GM23338 (cell line): ENCODE measurements around the gene CFAP97. TPM values are rescaled to one million over a fixed set of nuclear protein-coding genes. Genes with fewer than 3 reads are reported as not detected.

Experiments used
- ATAC-seq: fragments of 200-7000 bp; cut with Tn5 transposase; 3 replicates; pipeline ENCODE4 v1.9.1; 2020
- DNase-seq: peaks from one replicate; pipeline ENCODE4 v3.0.0-alpha.2; 2015; ENCODE audit warnings: low spot score
- H2AFZ ChIP-seq: fragments of 200-600 bp; sonication (generic); 2 replicates; pipeline ENCODE4 v1.8.0; 2016; ENCODE audit warnings: antibody characterized with exemption, mild to moderate bottlenecking, moderate library complexity
- H3F3A ChIP-seq: fragments of 200-600 bp; sonication (generic); replicated peaks from 2 replicates; pipeline ENCODE4 v1.8.0; 2017; ENCODE audit warnings: antibody characterized with exemption, mixed run types, low read depth
- H3K27ac ChIP-seq: fragments of 200-600 bp; sonication (generic); 2 replicates; pipeline ENCODE4 v1.6.1; 2016; ENCODE audit warnings: low read depth
- H3K27me3 ChIP-seq: fragments of 200-600 bp; sonication (generic); 2 replicates; pipeline ENCODE4 v1.8.0; 2016; ENCODE audit warnings: mild to moderate bottlenecking, mixed run types, moderate library complexity; ENCODE audit not compliant: insufficient read depth
- H3K36me3 ChIP-seq: fragments of 200-600 bp; sonication (generic); 2 replicates; pipeline ENCODE4 v1.8.0; 2016; ENCODE audit warnings: mild to moderate bottlenecking; ENCODE audit not compliant: insufficient read depth
- H3K4me1 ChIP-seq: fragments of 200-600 bp; sonication (generic); 2 replicates; pipeline ENCODE4 v1.8.0; 2016; ENCODE audit warnings: mild to moderate bottlenecking, moderate library complexity; ENCODE audit not compliant: insufficient read depth
- H3K4me2 ChIP-seq: fragments of 200-600 bp; sonication (generic); 2 replicates; pipeline ENCODE4 v1.7.1; 2017; ENCODE audit warnings: mixed run types
- H3K4me3 ChIP-seq: fragments of 200-600 bp; sonication (generic); 2 replicates; pipeline ENCODE4 v1.6.1; 2016; ENCODE audit warnings: mixed run types
- H3K79me2 ChIP-seq: fragments of 200-600 bp; sonication (generic); replicated peaks from 2 replicates; pipeline ENCODE4 v1.8.0; 2017; ENCODE audit warnings: mild to moderate bottlenecking; ENCODE audit not compliant: insufficient read depth
- H3K9me2 ChIP-seq: fragments of 200-600 bp; sonication (generic); 2 replicates; pipeline ENCODE4 v1.8.0; 2017; ENCODE audit not compliant: insufficient read depth
- H4K20me1 ChIP-seq: fragments of 200-600 bp; sonication (generic); replicated peaks from 2 replicates; pipeline ENCODE4 v1.8.0; 2017; ENCODE audit warnings: mild to moderate bottlenecking; ENCODE audit not compliant: insufficient read depth
- H3K27ac Mint-ChIP-seq: 2 replicates; pipeline ENCODE4 v1.8.0; 2020; ENCODE audit warnings: inconsistent platforms, mild to moderate bottlenecking, moderate library complexity, mixed read lengths
- H3K27me3 Mint-ChIP-seq: 3 replicates; pipeline ENCODE4 v1.8.0; 2022; ENCODE audit warnings: low read depth, mild to moderate bottlenecking, moderate library complexity, mixed read lengths, inconsistent platforms; ENCODE audit not compliant: insufficient read depth, poor library complexity
- H3K36me3 Mint-ChIP-seq: 3 replicates; pipeline ENCODE4 v1.8.0; 2021; ENCODE audit warnings: low read depth, mild to moderate bottlenecking, inconsistent platforms, moderate library complexity, mixed read lengths
- H3K4me1 Mint-ChIP-seq: 3 replicates; pipeline ENCODE4 v1.8.0; 2020; ENCODE audit warnings: mild to moderate bottlenecking, inconsistent platforms, mixed read lengths
- H3K4me3 Mint-ChIP-seq: 3 replicates; pipeline ENCODE4 v1.8.0; 2021; ENCODE audit warnings: moderate library complexity, mild to moderate bottlenecking, inconsistent platforms, mixed read lengths
- H3K9me3 Mint-ChIP-seq: 3 replicates; pipeline ENCODE4 v1.8.0; 2020; ENCODE audit warnings: moderate library complexity, mild to moderate bottlenecking, inconsistent platforms, mixed read lengths
- CREB1 ChIP-seq: fragments of 250-450 bp; sonication (Bioruptor Pico); IDR thresholded peaks from 2 replicates; pipeline ENCODE4 v1.5.0; 2020; ENCODE audit warnings: low read depth, mild to moderate bottlenecking, moderate library complexity
- EZH2phosphoT487 ChIP-seq: fragments of 200-600 bp; sonication (generic); IDR thresholded peaks from one replicate; pipeline ENCODE4 v1.8.1; 2018; ENCODE audit warnings: antibody characterized with exemption; ENCODE audit not compliant: unreplicated experiment
- polyA plus RNA-seq: library from polyadenylated mRNA; unstranded; fragments of >200 nt; fragmentation: Nextera tagmentation; extraction: Ambion mirVana; gene quantifications from 2 replicates; pipeline ENCODE4 v1.2.1, GENCODE V29; 2016
- total RNA-seq: library from RNA; depleted of rRNA; stranded (reverse); fragments of >200 nt; shearing (Covaris generic); gene quantifications from 2 replicates; pipeline ENCODE4 v1.2.3, GENCODE V29; 2014
- TF ChIP-seq, protein P1 (sequence below): fragments of 250-450 bp; sonication (Bioruptor Pico); IDR thresholded peaks from 2 replicates; pipeline ENCODE4 v1.5.0; 2020; ENCODE audit warnings: mild to moderate bottlenecking, moderate library complexity
- TF ChIP-seq, protein P2 (sequence below), 2 experiments: fragments of 200-600 bp in 1 of 2; sonication (generic) in 1 of 2; conservative IDR thresholded peaks; 2 replicates each; pipeline versions ENCODE4 v1.5.1 to v1.6.1; 2016 to 2017; ENCODE audit warnings: antibody characterized with exemption in 2 of 2, low read depth in 2 of 2, mild to moderate bottlenecking in 2 of 2, moderate library complexity in 1 of 2
- TF ChIP-seq, protein P3 (sequence below): IDR thresholded peaks from one replicate; pipeline ENCODE4 v1.6.1; 2018; ENCODE audit warnings: antibody characterized with exemption; ENCODE audit not compliant: unreplicated experiment

CFAP97 gene
- total and polyA plus RNA-seq, 2 experiments from 2014 or later: 37.7 to 73.3 TPM

DNA sequence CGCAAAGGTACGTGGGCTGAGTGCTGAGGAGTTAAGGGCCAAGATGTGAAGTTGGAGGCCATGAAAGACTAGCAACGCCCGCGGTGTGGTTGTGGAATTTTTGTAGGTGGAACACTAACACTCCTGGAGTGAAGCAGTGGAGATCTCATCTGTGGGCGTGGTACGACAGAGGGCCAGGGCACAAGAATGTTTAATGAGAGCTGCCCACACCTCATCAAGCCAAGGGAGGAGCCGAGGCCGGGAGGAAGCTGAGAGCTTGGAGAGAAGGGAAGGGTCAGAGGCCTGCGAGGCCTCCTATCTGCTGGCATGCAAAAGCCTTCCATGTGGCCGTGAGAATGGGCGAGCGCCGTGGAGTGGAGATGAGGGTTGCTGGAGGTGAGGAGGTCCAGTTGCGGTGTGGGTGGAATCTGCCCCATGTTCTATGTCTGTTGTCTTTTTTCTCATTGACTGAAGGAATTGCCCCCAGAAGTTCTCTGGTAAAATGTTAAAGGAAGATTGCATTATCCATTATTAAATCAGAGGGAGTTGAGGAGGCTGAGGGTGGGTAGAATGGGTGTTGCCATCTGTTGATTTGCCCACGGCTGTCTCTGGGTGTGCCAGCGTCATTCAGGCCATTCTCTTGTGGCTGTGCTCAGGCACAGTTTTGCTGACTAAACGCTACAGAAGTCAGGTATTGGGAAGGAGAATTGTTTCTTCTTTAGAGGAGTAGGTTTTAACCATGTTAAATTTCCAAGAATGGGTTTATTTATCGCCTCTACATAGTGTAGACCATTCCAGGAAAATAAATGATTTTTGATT lies 25.4 kb upstream of the CFAP97 start (continued):
- TF ChIP-seq, protein P1, sequence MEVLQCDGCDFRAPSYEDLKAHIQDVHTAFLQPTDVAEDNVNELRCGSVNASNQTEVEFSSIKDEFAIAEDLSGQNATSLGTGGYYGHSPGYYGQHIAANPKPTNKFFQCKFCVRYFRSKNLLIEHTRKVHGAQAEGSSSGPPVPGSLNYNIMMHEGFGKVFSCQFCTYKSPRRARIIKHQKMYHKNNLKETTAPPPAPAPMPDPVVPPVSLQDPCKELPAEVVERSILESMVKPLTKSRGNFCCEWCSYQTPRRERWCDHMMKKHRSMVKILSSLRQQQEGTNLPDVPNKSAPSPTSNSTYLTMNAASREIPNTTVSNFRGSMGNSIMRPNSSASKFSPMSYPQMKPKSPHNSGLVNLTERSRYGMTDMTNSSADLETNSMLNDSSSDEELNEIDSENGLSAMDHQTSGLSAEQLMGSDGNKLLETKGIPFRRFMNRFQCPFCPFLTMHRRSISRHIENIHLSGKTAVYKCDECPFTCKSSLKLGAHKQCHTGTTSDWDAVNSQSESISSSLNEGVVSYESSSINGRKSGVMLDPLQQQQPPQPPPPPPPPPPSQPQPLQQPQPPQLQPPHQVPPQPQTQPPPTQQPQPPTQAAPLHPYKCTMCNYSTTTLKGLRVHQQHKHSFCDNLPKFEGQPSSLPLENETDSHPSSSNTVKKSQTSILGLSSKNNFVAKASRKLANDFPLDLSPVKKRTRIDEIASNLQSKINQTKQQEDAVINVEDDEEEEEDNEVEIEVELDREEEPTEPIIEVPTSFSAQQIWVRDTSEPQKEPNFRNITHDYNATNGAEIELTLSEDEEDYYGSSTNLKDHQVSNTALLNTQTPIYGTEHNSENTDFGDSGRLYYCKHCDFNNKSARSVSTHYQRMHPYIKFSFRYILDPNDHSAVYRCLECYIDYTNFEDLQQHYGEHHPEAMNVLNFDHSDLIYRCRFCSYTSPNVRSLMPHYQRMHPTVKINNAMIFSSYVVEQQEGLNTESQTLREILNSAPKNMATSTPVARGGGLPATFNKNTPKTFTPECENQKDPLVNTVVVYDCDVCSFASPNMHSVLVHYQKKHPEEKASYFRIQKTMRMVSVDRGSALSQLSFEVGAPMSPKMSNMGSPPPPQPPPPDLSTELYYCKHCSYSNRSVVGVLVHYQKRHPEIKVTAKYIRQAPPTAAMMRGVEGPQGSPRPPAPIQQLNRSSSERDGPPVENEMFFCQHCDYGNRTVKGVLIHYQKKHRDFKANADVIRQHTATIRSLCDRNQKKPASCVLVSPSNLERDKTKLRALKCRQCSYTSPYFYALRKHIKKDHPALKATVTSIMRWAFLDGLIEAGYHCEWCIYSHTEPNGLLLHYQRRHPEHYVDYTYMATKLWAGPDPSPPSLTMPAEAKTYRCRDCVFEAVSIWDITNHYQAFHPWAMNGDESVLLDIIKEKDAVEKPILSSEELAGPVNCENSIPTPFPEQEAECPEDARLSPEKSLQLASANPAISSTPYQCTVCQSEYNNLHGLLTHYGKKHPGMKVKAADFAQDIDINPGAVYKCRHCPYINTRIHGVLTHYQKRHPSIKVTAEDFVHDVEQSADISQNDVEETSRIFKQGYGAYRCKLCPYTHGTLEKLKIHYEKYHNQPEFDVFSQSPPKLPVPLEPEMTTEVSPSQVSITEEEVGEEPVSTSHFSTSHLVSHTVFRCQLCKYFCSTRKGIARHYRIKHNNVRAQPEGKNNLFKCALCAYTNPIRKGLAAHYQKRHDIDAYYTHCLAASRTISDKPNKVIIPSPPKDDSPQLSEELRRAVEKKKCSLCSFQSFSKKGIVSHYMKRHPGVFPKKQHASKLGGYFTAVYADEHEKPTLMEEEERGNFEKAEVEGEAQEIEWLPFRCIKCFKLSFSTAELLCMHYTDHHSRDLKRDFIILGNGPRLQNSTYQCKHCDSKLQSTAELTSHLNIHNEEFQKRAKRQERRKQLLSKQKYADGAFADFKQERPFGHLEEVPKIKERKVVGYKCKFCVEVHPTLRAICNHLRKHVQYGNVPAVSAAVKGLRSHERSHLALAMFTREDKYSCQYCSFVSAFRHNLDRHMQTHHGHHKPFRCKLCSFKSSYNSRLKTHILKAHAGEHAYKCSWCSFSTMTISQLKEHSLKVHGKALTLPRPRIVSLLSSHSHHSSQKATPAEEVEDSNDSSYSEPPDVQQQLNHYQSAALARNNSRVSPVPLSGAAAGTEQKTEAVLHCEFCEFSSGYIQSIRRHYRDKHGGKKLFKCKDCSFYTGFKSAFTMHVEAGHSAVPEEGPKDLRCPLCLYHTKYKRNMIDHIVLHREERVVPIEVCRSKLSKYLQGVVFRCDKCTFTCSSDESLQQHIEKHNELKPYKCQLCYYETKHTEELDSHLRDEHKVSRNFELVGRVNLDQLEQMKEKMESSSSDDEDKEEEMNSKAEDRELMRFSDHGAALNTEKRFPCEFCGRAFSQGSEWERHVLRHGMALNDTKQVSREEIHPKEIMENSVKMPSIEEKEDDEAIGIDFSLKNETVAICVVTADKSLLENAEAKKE: no peak
- no peak for TF ChIP-seq CREB1

DNA sequence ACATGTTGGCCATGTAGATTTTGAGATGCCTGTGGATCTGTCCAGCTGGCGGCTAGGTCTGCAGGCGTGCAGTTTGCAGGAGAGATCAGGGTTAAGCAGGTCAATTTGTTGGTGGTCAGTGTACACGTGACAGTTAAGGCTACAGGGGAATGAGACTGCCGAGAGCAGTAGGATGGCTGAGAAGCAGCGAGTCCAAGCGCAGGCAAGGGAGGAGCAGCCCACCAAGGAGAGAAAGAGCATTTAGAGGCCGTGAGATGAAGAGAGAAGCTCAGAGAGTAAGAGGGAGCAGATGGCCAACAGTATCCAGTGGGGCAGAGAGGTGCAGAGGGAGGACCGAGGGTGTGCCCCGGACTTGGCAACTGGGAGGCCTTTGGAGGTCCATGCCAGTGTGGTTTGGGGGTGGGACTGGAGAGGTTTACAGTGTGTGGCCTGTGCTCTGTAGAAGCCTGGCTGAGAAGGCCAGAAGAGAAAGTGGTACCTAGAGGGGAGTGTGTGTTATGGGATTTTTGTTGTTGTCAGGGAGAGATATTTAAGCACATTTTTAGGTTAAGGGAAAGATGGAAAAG lies 24.0 kb upstream of the CFAP97 start:
- Histone ChIP-seq H4K20me1 (no peaks in the 10 kb centered on the region; the same call in 1 of the 2 replicates), H3K9me2 (no peaks in the 10 kb centered on the region), H3K27me3 (no peaks in the 10 kb centered on the region), H3K4me2 (no peak overlapping the region), H2AFZ (no peak overlapping the region), H3K79me2 (peaks cover 68% of the 10 kb centered on the region), H3K36me3 (no peaks in the 10 kb centered on the region), H3K4me1 (no peaks in the 10 kb centered on the region), H3F3A (0 out of 2 replicates have a peak, but pooled peaks cover 5% of the 10 kb centered on the region), H3K4me3 (no peak overlapping the region), H3K27ac (no peak overlapping the region)
- no peak overlapping the region for H3K4me3 Mint-ChIP-seq
- DNase-seq (no peak), ATAC-seq (no peak)
- H3K4me1 Mint-ChIP-seq: peaks cover 2% of the 10 kb centered on the region; the same call in 2 of the 3 replicates
- no peaks in the 10 kb centered on the region for H3K27me3 Mint-ChIP-seq
- no peaks in the 10 kb centered on the region for H3K9me3 Mint-ChIP-seq
- H3K27ac Mint-ChIP-seq: no peak overlapping the region
- H3K36me3 Mint-ChIP-seq: no peaks in the 10 kb centered on the region
- TF ChIP-seq, protein P2, sequence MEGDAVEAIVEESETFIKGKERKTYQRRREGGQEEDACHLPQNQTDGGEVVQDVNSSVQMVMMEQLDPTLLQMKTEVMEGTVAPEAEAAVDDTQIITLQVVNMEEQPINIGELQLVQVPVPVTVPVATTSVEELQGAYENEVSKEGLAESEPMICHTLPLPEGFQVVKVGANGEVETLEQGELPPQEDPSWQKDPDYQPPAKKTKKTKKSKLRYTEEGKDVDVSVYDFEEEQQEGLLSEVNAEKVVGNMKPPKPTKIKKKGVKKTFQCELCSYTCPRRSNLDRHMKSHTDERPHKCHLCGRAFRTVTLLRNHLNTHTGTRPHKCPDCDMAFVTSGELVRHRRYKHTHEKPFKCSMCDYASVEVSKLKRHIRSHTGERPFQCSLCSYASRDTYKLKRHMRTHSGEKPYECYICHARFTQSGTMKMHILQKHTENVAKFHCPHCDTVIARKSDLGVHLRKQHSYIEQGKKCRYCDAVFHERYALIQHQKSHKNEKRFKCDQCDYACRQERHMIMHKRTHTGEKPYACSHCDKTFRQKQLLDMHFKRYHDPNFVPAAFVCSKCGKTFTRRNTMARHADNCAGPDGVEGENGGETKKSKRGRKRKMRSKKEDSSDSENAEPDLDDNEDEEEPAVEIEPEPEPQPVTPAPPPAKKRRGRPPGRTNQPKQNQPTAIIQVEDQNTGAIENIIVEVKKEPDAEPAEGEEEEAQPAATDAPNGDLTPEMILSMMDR (conservative IDR thresholded peaks at IDR 0.05; ENCODE audit: low read depth in 2 of 2): no peak
- TF ChIP-seq EZH2phosphoT487: no peak
- TF ChIP-seq, protein P3, sequence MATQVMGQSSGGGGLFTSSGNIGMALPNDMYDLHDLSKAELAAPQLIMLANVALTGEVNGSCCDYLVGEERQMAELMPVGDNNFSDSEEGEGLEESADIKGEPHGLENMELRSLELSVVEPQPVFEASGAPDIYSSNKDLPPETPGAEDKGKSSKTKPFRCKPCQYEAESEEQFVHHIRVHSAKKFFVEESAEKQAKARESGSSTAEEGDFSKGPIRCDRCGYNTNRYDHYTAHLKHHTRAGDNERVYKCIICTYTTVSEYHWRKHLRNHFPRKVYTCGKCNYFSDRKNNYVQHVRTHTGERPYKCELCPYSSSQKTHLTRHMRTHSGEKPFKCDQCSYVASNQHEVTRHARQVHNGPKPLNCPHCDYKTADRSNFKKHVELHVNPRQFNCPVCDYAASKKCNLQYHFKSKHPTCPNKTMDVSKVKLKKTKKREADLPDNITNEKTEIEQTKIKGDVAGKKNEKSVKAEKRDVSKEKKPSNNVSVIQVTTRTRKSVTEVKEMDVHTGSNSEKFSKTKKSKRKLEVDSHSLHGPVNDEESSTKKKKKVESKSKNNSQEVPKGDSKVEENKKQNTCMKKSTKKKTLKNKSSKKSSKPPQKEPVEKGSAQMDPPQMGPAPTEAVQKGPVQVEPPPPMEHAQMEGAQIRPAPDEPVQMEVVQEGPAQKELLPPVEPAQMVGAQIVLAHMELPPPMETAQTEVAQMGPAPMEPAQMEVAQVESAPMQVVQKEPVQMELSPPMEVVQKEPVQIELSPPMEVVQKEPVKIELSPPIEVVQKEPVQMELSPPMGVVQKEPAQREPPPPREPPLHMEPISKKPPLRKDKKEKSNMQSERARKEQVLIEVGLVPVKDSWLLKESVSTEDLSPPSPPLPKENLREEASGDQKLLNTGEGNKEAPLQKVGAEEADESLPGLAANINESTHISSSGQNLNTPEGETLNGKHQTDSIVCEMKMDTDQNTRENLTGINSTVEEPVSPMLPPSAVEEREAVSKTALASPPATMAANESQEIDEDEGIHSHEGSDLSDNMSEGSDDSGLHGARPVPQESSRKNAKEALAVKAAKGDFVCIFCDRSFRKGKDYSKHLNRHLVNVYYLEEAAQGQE: no peak
- TF ChIP-seq CREB1: no peak
